HG03045 (cell line): ENCODE measurements around the gene PTPRN.
"Not testable (repeated sequence)": the region's sequence is repeated elsewhere in the genome, so short reads cannot be mapped to it uniquely, and the experiment has no call there.

ENCODE experiments used
- ATAC-seq: cut with Tn5 transposase; IDR thresholded peaks from one replicate; pipeline ENCODE4 v1.9.1; 2021; ENCODE audit warnings: mild to moderate bottlenecking, moderate library complexity; ENCODE audit not compliant: unreplicated experiment

The PTPRN gene

GRCh38 chr2:219271021-219271420, 38.2 kb downstream of the PTPRN start:
- no peak for ATAC-seq

- no peak for ATAC-seq
Observed at GRCh38 chr2:219270055-219270372, 39.2 kb downstream of the PTPRN start.

DNA sequence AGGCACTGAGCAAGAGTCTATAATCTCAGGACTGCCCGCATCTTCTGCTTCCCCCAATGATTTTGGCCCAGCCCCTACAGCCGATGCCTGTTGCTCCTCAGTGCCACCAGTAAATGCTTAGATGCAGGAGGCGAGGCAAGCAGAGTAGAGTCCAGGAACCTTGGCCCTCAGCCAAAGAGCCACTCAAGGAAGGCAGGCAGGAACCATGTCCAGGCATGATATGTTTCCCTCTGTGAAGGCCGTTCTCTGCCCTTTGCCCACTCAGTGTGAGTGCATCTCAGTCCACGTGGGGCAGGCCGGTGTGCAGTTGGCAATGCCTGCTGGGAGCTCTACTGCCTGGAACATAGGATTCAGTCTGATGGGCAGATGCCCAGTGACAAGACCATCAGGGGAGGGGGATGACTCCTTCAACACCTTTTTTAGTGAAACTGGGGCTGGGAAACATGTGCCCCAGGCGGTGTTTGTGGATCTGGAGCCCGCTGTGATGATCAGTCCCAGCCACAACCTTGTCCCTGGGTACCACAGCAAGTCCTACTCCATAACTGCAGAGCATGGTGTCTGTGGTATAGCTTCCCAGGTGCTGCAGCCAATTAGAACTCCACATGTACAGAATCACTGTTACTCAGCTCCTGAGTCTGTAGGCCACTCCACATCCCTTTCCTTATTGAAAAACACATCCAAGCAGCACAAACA, 39.7 kb downstream of the PTPRN start:
- no peak for ATAC-seq

- ATAC-seq, result no peak
Observed at GRCh38 chr2:219268294-219268693, 40.9 kb downstream of the PTPRN start.

DNA sequence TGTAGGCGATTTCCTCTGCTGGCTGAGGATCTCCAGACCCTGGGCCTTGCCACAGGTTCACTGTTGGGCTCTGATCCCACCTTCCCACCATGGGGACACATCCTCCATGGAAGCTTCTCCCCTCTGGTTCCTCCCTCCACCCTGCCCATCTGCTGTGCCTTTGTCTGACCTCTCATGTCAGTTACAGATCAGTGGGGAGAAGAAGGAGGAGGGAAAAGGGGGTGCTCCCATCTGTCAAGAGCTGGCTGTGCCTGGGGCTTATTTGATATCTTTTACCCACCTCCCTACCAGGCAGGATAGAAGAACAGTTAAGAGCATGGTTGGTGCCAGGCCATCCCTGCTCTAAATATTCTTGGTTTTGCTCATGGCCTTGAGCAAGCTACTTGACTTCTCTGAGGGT, 42.3 kb downstream of the PTPRN start:
- no peak for ATAC-seq

DNA sequence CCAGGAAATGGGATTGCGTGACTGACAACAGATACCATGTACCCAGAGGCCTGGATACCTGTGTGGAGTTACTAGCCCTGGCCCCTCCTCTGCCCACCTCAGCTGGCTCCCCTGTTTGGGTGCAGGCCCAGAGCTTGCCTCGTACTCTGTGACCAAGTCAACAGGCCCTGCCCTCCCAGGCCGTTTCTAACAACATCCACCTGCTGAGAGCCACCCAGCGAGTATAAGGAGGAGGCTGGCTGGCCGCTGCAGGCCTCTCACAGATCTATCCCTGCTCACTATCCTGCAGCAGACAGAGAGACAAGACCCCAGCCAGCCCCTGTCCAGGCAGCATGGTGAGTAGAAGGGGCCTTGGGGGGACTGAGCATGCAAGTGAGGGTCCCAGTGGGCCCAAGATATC, 43.0 kb downstream of the PTPRN start:
- no peak for ATAC-seq

- ATAC-seq, result no peak
Observed at GRCh38 chr2:219261024-219261855, 48.0 kb downstream of the PTPRN start.

DNA sequence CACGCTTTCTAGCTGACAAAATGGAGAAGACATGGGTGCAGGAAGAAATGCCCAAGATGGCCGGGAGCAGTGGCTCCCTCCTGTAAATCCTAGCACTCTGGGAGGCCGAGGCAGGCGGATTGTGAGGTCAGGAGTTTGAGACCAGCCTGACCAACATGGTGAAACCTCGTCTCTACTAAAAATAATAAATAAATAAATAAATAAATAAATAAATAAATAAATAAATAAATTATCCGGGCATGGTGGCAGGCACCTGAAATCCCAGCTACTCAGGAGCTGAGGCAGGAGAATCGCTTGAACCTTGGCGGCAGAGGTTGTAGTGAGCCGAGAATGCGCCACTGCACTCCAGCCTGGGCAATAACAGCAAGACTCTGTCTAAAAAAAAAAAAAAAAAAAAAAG, 50.3 kb downstream of the PTPRN start:
- not testable (repeated sequence) for ATAC-seq

GRCh38 chr2:219254590-219255201, 54.5 kb downstream of the PTPRN start:
- ATAC-seq, result peak; percentile 23

DNA sequence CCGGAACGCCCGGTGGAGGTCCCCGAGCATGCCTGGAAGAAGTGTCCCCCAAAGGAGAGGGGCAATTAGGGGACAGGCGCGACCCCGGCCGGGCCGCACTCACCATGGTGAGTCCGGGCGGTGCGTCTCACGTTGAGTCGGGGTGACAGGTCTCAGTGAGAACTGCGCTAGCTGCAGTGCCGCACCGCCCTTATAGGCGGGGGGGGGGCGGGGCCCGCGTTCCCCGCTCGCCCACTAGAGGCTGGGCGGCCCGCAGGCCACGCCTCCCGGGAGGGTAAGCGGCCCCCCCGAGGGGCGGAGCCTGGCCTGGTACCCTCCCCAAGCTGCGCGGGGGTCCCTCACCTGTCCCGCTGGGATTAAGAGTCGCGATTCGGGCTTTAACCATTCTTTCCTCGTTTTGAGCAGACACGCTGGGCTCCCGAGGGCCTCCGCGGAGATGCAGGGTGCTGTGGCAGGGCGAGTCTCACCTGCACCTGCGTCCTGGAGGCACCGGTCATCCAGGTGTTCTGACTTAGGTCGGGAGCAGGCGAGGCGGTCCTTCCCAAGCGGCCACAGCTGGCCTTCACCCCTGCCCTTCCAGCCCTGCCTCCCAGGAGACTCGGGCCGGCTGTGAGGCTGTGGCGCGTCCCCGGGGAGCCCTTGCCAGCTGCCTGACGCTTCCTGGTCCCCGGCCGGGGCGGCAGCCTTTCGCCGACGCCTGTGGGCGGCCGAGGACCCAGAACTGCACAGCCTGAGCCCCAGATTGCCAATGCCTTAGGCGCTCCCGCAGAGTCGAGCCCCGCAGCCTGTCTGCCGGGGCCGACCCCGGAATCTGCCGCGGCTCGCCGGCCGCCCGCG, 55.2 kb downstream of the PTPRN start, which contains the start of gene TUBA4A:
TUBA4A (minus strand) TSS at position 166 of the 837 bp plus-strand sequence; CDS start at position 106, 60 bp downstream.
- ATAC-seq, result peak; percentile 59

GRCh38 chr2:219252900-219253752, 56.1 kb downstream of the PTPRN start, which contains the start of gene TUBA4B:
TUBA4B (plus strand) TSS chr2:219253243; CDS start chr2:219253408, 165 bp downstream.
- no peak for ATAC-seq

- no peak for ATAC-seq
Observed at GRCh38 chr2:219252570-219252899, 56.7 kb downstream of the PTPRN start.

GRCh38 chr2:219252084-219252483, 57.1 kb downstream of the PTPRN start:
- ATAC-seq, result no peak

DNA sequence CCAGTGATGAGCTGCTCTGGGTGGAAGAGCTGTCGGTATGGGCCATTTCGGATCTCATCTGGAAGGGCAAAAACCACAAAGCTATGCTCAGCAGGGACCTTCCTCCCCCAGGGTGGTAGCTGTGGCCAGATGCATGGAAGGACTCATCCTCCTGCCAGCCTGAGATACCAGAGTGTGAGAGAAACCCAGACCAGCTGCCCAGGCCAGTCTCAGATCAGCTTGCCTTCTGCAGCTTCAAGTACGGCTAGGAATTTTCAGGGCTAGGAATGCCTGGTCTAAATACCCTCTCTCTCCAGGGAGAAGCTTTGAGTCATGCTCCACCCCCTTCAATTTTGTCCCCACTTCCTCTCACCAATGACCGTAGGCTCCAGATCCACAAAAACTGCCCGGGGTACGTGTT, 57.5 kb downstream of the PTPRN start:
- ATAC-seq, result no peak

GRCh38 chr2:219250049-219250781, 59.0 kb downstream of the PTPRN start:
- ATAC-seq, result no peak

GRCh38 chr2:219249203-219249980, 59.8 kb downstream of the PTPRN start:
- peak; percentile 29 for ATAC-seq

- ATAC-seq, result no peak
Observed at GRCh38 chr2:219248845-219249202, 60.4 kb downstream of the PTPRN start.
